DMS153 (cell line): ENCODE results near the gene RHOBTB3.
"Not testable (repeated sequence)": the region's sequence is repeated elsewhere in the genome, so short reads cannot be mapped to it uniquely, and the experiment has no call there.

Source experiments
- DNase-seq: peaks from one replicate; lab custom pipeline; 2025; lab: John Stamatoyannopoulos, UW

The RHOBTB3 gene, protein sequence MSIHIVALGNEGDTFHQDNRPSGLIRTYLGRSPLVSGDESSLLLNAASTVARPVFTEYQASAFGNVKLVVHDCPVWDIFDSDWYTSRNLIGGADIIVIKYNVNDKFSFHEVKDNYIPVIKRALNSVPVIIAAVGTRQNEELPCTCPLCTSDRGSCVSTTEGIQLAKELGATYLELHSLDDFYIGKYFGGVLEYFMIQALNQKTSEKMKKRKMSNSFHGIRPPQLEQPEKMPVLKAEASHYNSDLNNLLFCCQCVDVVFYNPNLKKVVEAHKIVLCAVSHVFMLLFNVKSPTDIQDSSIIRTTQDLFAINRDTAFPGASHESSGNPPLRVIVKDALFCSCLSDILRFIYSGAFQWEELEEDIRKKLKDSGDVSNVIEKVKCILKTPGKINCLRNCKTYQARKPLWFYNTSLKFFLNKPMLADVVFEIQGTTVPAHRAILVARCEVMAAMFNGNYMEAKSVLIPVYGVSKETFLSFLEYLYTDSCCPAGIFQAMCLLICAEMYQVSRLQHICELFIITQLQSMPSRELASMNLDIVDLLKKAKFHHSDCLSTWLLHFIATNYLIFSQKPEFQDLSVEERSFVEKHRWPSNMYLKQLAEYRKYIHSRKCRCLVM

DNA sequence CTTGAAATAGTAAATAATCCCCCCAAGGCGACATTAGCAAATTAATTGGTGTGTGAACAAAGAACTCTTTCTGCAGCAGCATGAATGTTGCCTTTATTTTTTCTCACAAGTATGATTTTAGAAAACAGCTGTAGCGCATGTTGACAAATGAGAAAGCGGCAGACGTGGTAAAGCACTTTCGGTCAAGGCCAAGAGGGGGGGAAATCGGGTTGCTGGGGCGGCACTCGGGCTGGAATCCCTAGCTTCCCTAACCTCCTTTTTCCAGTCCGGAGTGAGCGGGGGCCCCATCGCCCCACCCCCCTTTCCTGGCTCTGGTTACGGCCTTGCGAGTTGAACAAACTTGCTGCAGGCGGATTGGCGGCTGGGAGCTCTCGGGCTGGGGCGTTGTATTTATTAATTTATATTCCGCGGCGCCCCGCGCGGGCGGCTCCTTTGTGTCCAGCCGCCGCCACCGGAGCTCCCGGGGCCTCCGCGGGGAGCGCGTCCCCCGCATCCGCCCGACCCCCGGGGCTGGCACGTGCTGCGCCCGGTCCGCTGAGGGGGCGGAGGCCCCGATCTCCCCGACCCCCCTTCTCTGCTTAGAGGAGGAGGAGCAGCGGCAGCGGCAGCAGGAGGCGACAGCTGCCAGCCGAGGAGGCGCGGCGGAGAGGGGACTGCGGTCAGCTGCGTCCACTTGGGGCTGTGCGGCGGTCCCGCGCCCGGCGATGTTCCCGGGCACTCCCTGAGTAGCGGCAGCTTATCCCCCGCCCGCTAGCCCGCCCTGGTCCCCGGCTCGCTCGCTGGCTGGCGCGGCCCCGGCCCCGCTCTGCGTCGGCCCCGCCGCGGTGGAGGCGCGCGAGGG lies at the start of gene RHOBTB3:
Gene RHOBTB3 (plus strand): TSS at position 607 of the 841 bp plus-strand sequence. CDS start 347 bp downstream, outside the sequence.
- peak; percentile 37 for DNase-seq

DNA sequence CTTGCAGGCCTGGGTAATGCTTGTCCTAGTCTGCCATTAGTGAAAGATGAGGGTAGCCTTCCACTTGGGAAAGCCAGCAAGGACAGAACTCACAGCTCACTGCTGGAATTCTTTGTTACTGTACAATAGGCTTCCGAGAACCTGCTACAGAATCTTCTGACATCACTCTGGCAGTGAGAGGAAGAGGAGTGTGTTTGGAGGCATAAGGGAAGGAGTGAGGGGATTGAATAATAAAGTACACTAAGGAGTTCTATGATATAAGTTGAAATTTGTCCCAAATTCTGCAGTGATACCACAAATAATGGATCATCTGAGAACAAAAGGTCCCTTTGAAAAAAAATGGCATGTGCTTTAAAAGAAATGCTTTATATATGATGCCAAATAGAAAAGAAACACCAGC lies 48.2 kb upstream of the RHOBTB3 start, which contains the start of gene SPATA9:
Gene SPATA9 (minus strand): TSS at position 101 of the 400 bp plus-strand sequence. CDS start 137 bp downstream, outside the sequence.
- DNase-seq: no peak

DNA sequence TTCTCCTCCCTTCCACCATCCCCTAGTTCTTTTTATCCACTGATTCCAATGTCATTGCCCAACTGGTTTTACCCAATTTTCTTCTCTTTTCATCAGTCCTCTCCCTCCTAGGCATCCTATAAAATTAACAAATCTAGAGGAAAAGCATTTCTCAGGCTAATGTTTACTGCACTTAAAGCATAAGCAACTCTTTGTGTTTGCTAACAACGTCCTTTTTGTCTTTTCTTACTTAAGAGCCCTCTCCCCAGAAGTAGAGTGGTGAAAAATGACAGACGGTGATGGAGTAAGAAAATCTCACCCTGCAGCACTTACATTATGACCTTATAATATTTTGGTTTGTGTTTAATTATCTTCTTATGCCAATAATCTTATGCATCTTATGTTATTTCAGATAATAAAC lies 46.8 kb upstream of the RHOBTB3 start:
- DNase-seq: no peak

DNA sequence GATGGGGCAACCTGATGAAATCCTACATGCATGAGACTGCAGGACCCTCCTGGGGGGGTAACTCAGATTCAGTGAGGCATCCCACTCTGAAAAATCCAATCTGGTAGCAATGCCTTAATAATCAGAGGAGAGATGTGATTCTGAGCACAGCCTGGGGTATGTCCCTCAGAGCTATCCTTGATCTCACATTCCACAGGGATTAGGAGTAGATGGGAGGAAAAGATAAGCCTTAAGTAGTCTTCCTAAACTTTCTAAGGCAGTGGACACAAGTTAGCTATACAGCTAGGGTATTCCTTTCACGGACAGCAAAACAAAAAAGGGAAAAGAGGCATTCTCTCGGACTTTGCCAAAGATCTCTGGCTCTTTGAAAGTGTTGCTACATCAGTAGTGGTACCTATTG lies 44.5 kb upstream of the RHOBTB3 start:
- no peak for DNase-seq

DNA sequence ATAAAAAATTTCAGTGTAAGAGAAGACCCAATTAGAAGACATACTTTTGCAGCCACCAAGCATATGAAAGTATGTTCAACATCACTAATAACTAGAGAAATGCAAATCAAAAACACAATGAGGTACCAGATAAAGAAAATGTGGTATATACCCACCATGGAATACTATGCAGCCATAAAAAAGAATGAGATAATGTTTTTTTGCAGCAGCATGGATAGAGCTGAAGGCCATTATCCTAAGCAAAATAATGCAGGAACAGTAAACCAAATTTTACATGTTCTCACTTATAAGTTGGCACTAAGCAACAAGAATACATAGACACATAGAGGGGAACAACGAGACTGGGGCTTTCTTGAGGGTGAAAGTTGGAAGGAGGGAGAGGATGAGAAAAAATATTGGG lies 41.5 kb upstream of the RHOBTB3 start:
- no peak for DNase-seq

DNA sequence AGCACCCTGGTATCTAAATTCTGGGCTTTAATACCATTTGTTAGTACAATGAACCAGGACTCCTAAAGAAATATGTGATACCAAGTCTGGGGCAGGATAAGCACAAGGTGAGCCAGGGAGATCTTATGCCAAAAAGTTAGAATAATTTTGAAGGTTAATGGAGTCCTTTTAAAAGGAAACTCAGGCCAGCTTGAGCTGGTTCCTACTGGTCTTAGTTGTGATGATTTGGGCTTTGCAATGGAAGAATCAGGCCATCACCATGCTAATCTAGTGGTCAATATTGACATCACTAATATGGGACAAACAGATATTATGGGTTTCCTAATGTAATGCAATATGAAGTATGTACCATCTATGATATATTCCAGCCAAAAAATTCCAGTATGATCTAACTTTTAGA lies 40.8 kb upstream of the RHOBTB3 start:
- DNase-seq: no peak

DNA sequence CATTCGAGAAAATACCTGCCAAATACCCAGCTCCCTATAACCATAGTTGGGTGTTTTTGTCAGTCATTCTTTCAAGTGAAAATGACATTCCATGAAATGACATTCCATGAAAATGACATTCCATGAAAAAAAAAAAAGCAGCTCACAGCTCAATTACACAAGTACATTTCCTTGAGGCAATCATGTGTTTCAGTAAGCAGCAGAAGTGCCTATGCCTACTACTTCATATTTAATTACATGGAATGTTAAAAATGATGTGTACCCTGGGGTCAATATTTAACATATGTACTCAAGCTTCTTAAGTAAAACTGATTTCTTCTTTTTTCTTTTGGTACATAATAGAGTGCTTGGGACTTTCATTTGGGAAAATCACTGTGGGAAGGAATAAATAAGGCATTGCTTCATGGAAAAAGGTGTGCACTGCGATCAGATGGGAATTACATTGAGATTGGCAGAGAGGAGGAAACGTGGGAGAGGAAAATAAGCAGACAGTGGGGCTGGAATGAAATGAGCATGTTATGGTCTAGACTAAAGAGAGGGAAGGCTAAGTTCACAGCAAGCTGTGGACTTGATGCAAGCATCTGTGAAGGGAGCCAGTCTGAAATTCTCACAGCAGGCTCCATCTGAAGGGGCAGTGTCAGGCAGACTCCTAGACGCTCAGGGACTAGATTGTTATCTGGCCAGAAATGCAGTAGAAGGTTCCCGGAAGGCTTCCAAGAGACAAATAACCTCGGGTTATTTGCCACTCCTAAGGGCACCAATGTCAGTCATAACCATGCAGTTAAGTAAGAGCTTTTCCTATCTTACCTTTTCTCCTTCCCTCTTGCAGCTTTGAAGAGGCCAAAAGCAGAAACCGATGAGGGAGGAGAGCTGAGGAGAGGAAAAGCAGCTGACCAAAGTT lies 33.1 kb upstream of the RHOBTB3 start:
- no peak for DNase-seq

DNA sequence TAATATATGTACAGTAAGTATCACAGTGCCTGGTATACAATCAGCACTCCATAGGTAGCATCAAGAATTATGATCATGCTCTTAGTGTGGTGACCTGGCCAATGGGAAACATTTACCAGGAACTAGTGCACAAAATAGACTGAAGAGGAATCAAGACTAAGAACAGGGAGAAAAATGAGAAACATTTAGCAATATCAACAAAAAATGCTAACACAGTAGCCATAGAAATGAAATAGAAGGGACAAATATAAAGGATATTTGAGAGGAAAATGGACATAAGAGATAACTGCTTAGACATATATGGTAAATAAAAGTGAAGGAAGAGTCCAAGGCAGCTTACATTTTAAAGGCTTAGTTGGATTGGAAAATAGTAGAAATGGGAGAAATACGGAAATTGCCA lies 31.8 kb upstream of the RHOBTB3 start:
- no peak for DNase-seq

DNA sequence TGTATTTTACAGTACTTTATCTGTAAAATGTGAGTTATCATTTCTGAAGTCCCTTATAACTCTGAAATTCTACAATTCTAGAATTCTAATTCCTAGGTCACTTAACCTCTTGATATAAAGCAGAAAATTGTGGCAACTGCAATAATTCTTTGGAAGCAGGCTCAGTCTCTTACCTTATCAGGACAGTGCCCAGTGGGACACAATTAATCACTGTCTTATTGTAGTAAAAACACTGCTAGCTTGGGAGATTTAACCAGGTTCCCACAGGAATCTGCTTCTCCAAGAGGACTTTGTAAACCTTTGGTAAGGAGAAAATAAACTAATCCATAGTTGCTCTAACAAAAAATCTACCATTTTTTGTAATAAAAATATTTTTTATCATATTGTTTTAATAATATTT lies 30.1 kb upstream of the RHOBTB3 start:
- DNase-seq: no peak

DNA sequence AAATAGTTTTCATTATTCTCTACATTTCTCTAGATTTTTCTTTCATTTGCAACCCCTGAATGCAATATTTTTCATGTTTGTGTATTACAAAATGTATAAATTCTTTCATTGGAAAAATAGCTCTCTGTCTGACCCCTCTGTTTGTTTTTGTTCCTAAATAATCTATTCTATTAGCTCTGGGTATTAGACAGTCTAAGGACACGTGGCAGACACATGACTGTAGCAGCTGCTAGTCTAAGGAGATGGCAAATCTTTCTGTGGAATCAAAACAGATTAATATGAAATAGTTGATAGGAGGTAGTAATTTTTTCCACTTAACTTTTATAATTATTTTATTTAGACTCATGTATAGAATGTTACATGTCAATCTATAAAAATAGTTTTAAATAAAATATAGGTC lies 27.0 kb upstream of the RHOBTB3 start:
- no peak for DNase-seq

DNA sequence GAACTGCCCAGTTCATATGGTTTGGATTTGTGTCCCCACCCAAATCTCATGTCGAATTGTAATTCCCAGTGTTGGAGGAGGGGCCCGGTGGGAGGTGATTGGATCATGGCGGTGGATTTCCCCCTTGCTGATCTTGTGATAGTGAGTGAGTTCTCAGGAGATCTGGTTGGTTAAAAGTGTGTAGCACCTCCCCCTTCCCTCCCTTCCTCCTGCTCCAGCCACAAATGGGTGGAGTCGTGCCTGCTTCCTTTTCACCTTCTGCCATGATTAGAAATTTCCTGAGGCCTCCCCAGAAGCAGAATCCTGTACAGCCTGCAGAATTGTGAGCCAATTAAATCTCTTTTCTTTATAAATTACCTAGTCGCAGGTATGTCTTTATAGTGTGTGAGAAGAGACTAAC lies 24.9 kb upstream of the RHOBTB3 start:
- DNase-seq: not testable (repeated sequence)

DNA sequence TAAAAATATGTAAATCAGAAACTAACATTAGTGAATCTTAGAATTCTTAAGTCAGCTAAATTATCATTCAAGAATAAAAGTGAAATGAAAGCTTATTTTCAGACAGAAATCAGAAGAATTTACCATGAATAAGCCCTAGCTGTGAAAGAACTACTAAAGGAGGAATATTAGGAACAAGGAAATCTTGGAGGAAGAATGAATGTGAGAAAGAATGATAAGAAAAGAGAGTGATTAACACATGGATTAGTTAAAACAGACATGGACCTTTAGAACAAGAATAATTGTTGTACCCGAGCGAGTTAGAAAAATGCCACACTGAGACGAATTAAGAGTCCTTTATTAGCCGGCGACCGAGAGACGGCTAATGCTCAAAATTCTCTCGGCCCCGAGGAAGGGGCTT lies 24.1 kb upstream of the RHOBTB3 start:
- DNase-seq: no peak

DNA sequence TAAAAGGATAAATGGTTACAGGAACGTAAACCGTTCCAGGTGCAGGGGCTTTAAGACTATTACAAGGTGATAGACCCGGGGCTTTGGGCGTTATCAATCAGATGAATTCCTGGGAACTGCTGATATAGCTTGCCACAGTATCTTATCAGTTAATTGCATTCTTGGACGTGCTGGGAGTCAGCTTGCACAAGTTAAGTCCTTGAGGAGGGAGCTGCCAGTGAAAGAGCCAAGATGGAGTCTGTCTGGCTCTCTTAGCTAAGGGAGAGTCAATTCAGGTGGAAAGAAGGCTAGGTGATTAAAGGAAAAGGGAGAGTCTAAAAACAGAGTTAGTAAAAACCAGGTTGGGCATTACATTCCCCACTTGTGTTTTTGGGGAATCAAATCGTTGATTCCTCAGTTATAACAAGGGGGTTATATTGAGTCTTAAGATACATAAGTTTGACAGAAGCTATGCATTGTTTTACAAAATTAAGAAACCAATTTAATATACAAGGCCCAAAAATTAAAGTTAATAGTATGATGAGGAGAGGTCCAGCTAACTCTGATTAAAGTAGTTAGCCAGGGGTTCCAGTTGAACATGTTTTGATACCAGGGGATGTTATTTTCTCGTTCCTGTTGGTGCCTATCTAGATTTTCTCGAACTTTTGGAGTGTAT lies 23.5 kb upstream of the RHOBTB3 start:
- DNase-seq: not testable (repeated sequence)

DNA sequence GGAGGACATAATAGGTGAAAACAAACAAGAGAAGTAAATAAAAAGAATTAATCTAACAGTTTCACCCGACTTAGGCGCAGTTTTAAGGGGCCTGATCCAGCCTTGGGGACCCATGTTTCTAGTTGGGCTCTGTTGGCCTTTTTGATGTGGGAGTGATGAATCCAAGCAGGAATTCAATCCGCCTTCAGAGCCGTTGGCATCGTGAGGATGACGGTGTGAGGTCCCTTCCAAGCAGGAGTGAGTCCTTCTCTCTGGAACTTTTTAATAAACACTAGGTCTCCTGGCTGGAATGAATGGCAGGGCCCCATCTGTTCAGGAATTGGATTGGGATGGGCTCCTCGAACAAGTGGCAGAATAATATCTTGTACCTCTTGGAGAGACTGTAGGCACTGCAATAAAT lies 22.3 kb upstream of the RHOBTB3 start:
- DNase-seq: no peak

DNA sequence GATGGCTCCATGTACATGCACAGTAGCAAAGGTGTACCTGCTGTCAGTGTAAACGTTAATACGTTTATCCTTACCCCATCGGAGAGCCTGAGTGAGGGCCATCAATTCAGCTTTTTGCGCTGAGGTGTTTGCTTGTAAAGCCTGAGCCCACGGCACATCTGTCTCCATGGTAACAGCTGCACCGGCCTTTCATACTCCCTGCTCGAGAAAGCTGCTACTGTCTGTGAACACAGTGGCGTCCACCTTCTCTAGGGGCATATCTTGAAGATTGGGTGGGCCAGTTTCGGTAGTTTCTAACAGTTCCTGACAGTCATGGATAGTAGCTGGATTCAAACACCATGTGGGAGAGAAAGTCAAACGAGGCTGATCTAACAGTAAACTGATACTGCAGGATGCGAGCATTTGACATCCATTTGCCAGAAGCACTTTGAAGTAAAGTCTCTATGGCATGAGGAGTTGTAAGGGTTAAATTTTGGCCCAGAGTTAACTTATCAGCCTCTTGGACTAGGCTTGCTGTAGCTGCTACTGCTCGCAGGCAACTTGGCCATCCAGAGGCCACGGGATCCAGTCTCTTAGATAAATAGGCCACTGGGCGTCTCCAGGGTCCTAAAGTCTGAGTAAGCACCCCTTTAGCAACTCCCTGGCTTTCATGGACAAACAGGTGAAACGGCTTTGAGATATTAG lies 21.0 kb upstream of the RHOBTB3 start:
- DNase-seq: no peak

DNA sequence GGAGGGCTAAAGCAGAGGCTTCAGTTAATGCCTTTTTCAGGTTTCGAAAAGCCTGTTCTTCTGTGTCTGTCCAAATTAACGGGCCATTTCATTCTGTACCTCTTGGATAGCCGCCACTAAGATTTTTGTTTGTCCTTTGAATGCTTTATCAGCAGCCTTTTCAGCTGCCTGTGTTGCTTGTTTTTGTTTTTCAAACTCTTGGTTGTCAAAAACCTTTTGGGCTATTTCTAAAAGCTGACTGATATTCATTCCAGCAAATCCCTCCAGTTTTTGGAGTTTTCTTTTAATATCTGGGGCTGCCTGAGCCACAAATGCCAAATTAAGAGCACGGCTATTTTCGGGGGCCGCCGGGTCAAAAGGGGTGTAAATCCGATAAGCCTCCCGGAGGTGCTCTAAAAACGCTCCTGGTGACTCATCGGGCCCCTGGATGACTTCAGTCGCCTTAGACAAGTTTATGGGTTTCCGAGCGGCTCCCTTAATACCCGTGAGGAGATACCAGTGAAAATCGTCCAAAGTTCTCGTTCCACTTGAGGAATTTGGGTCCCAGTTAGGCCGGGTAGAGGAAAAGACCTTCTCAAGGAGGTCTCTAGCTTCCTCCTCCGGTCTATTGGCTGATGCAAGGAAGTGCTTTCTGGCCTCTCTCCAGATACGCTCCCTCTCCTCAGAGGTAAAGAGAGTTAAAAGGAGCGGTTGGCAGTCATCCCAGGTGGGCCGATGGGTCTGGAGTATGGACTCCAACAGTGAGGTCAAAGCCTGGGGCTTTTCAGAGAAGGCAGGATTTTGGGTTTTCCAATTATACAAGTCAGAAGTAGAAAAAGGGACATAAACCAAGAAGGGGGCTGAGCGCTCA lies 20.3 kb upstream of the RHOBTB3 start:
- DNase-seq: not testable (repeated sequence)

DNA sequence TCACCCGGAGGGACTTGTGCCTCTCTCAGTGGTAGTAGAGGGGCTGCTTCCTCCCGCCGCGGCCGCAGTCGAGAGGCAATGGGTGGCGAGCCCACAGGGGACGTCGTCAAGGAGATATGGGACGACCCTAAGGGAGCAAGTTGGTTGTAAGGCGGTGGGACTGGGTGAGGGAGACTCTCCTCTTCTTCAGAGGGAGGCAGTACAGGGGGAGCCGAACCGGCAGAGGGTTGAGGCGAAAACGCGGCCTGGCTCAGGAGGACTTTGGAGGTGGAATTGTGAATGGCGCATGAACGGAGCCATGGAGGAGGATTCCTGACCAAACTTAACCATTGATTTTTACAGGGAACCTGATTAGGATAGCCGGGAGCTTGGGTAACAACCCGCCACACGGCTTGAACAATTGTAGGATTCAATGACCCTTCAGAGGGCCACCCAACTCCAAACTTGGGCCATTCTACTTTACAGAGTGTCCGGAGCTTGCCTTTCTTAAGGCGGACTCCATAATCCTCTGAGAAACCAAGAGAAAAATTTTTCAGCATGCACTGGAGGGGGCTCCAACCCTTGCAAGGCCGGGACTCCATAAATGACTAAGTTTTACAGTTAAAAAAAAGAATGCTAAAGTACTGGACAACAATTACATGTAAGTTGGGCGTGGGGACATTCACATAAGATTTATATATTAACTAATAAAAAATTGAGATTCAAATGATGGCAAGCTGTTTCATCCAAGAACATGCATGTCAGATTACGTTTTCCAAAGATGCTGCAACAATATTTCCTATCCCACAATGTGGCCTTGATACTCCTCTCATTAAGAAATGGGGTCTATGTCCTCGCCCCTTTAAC lies 19.4 kb upstream of the RHOBTB3 start:
- DNase-seq: no peak

DNA sequence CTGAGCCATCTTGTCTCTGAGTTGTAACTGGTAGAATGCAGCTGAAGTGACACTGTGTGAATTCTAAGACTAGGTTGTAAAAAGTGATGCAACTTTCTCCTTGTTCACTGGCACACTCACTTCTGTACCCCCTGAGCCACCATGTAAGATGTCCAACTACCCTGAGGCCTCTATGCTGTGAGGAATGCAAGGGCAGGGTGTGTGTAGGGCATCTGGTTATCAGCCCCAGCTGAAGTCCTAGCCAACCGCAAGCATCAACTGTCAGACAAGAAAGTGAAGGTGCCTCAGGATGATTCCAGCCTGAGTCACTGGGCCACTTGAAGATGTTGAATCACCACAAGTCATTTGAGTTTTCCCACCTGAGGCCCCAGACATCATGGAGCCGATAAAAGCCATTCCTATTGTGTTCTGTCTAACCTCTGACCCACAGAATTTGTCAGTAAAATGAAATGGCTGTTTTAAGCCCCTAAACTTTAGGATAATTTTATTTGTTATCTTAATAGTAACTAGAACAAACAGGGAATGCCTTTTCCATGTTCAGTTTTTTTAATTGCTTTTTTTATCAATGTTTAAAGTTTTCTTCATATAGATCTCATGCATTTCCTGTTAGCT lies 18.7 kb upstream of the RHOBTB3 start:
- DNase-seq: no peak
